AG04450 (cell line): ENCODE data around the gene PAK1IP1. TPM values are rescaled to one million over a fixed set of nuclear protein-coding genes. Genes with fewer than 3 reads are reported as not detected.

ENCODE experiments used
- CTCF ChIA-PET: fragments of 300-600, 350-600 bp; formaldehyde crosslinking; extraction: SDS; loops from one replicate; lab custom pipeline; 2022; ENCODE audit warnings: antibody characterized with exemption, inconsistent platforms; lab: Charles Lee
- POLR2A ChIA-PET: fragments of 350-600 bp; formaldehyde crosslinking; extraction: SDS; loops from one replicate; lab custom pipeline; 2021; ENCODE audit warnings: antibody characterized with exemption, inconsistent platforms; lab: Yijun Ruan, JAX
- DNase-seq: peaks from one replicate; pipeline ENCODE4 v3.0.0-alpha.2; 2011; ENCODE audit warnings: low read depth, low spot score
- H3K27ac ChIP-seq: one replicate; pipeline ENCODE4 v1.5.1; 2012; ENCODE audit warnings: low read depth, low read length, control low read depth
- H3K27me3 ChIP-seq: one replicate; pipeline ENCODE4 v1.6.0; 2012; ENCODE audit warnings: low read length; ENCODE audit not compliant: control insufficient read depth, insufficient read depth
- H3K4me3 ChIP-seq: 2 replicates; pipeline ENCODE4 v1.5.1; 2011; ENCODE audit warnings: mild to moderate bottlenecking, low read depth, low read length, control low read depth
- H3K9me3 ChIP-seq: 2 replicates; pipeline ENCODE4 v1.5.1; 2012; ENCODE audit warnings: low read length; ENCODE audit not compliant: control insufficient read depth, insufficient read depth
- CTCF ChIP-seq: IDR thresholded peaks from 2 replicates; pipeline ENCODE4 v1.5.1; 2011; ENCODE audit warnings: low read depth, low read length, control low read depth, inconsistent platforms
- polyA plus RNA-seq: library from polyadenylated mRNA; depleted of rRNA; stranded (reverse); fragments of >200 nt; gene quantifications from 2 replicates; pipeline ENCODE4 v1.2.3, GENCODE V29; 2011

Gene PAK1IP1
- polyA plus RNA-seq, 1 experiment, result 24.2 TPM

GRCh38 chr6:10722820-10723566, 28.2 kb downstream of the PAK1IP1 start, which contains the start of gene TMEM14C:
TSS of gene TMEM14C (plus strand) at chr6:10723070. CDS start at chr6:10724614, 1,544 bp downstream.
- peak; percentile 97 for DNase-seq
- ChIA-PET CTCF (interaction anchor here (0.7 to 2.5 kb wide), 3 partner anchors 71 to 244 kb away, joined by 4 to 9 read pairs (median 8); no protein-coding TSS in a partner anchor), POLR2A (interaction anchor here (0.5 to 1.2 kb wide), 9 partner anchors 15 to 167 kb away, joined by 3 to 40 read pairs (median 4); partner anchors contain the start of genes C6orf52, PAK1IP1 and TMEM14B)
- H3K9me3 ChIP-seq, result peaks cover 8% of the 10 kb centered on the region
- H3K4me3 ChIP-seq, result peak within 1 kb of the TSS; percentile 77
- H3K27me3 ChIP-seq, result no peaks in the 10 kb centered on the region
- no peak for TF ChIP-seq CTCF
- peak within 1 kb of the TSS; percentile 77 for H3K27ac ChIP-seq

DNA sequence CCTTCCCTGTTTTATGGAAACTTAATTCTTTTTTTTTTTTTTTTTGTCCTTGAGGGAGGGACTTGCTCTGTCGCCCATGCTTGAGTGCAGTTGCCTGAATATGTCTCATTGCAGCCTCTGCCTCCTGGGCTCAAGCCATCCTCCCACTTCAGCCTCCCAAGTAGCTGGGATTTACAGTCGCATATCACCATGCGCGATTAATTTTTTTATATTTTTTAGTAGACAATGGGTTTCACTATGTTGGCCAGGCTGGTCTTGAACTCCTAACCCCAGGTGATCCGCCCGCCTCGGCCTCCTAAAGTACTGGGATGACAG, 28.8 kb downstream of the PAK1IP1 start:
- no peak for DNase-seq
- POLR2A ChIA-PET, result interaction anchor here (0.9 to 1.4 kb wide), 3 partner anchors 10 to 23 kb away, joined by 3 to 6 read pairs (median 4); no protein-coding TSS in a partner anchor
- no peaks in the 10 kb centered on the region for H3K27me3 ChIP-seq
- CTCF ChIA-PET, result interaction anchor here (0.6 to 2.5 kb wide), 5 partner anchors 36 to 245 kb away, joined by 3 to 9 read pairs (median 4); no protein-coding TSS in a partner anchor
- peak overlapping the region; percentile 77 for H3K4me3 ChIP-seq
- no peak for TF ChIP-seq CTCF
- H3K9me3 ChIP-seq, result peaks cover 3% of the 10 kb centered on the region
- H3K27ac ChIP-seq, result peak overlapping the region; percentile 77

DNA sequence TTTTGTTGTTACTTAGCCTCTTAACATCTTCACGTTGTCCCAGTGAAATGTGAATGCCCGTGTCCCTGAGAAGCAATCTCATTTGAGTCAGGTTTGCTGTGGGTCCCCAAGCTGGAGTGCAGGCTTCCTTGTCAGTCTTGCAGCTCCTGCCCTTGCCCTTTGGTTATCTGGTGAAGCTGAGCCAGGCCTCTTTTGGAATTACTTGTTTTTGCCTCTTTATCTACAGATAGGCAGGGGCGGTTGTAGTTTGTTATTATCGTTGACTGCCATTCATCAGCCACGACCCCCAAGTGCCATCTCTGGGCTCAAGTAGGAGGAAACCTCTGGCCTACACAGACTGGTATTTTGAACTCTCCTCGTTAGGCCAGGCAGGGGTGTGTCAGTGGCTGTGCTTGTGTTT, 30.3 kb downstream of the PAK1IP1 start:
- no peak for DNase-seq
- no peak for TF ChIP-seq CTCF
- ChIA-PET POLR2A (interaction anchor here (1.3 to 1.4 kb wide), 3 partner anchors 8 to 31 kb away, joined by 3 to 6 read pairs (median 4); partner anchors contain the start of genes C6orf52 and PAK1IP1), CTCF (interaction anchor here (0.9 to 1.8 kb wide), 2 partner anchors 35 to 246 kb away, joined by 3 to 9 read pairs; no protein-coding TSS in a partner anchor)
- Histone ChIP-seq H3K4me3 (no peak overlapping the region; the same call in 1 of the 2 replicates), H3K27ac (no peak overlapping the region), H3K27me3 (no peaks in the 10 kb centered on the region), H3K9me3 (no peaks in the 10 kb centered on the region; the same call in 1 of the 2 replicates)

GRCh38 chr6:10725716-10726115, 30.9 kb downstream of the PAK1IP1 start:
- ChIA-PET POLR2A (interaction anchor here (1.3 kb wide), 1 partner anchor 31 kb away, joined by 3 read pairs; the partner anchor contains the start of genes C6orf52 and PAK1IP1), CTCF (interaction anchor here (0.9 kb wide), 1 partner anchor 34 kb away, joined by 3 read pairs; no protein-coding TSS in a partner anchor)
- H3K27ac ChIP-seq, result no peak overlapping the region
- no peak for DNase-seq
- TF ChIP-seq CTCF, result no peak
- no peaks in the 10 kb centered on the region for H3K27me3 ChIP-seq
- no peaks in the 10 kb centered on the region for H3K9me3 ChIP-seq
- H3K4me3 ChIP-seq, result no peak overlapping the region
